ENCODE measurements around the gene MAPKBP1.

GRCh38 chr15:41851167-41851523, 76.9 kb downstream of the MAPKBP1 start:
- TF ChIP-seq, protein P1, sequence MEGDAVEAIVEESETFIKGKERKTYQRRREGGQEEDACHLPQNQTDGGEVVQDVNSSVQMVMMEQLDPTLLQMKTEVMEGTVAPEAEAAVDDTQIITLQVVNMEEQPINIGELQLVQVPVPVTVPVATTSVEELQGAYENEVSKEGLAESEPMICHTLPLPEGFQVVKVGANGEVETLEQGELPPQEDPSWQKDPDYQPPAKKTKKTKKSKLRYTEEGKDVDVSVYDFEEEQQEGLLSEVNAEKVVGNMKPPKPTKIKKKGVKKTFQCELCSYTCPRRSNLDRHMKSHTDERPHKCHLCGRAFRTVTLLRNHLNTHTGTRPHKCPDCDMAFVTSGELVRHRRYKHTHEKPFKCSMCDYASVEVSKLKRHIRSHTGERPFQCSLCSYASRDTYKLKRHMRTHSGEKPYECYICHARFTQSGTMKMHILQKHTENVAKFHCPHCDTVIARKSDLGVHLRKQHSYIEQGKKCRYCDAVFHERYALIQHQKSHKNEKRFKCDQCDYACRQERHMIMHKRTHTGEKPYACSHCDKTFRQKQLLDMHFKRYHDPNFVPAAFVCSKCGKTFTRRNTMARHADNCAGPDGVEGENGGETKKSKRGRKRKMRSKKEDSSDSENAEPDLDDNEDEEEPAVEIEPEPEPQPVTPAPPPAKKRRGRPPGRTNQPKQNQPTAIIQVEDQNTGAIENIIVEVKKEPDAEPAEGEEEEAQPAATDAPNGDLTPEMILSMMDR (IDR thresholded peaks at IDR 0.05), result no peak
- no peak for TF ChIP-seq POLR2AphosphoS5 (IDR thresholded peaks at IDR 0.05)
